GM12891 (cell line): ENCODE data around the gene KLHL7.

Experiments used
- POLR2A ChIP-seq: IDR thresholded peaks from 2 replicates; pipeline ENCODE4 v1.6.1; 2011; ENCODE audit warnings: low read depth, low read length, control low read depth
- POLR2AphosphoS5 ChIP-seq: IDR thresholded peaks from 2 replicates; pipeline ENCODE4 v1.6.1; 2011; ENCODE audit warnings: low read depth, low read length, control low read depth

DNA sequence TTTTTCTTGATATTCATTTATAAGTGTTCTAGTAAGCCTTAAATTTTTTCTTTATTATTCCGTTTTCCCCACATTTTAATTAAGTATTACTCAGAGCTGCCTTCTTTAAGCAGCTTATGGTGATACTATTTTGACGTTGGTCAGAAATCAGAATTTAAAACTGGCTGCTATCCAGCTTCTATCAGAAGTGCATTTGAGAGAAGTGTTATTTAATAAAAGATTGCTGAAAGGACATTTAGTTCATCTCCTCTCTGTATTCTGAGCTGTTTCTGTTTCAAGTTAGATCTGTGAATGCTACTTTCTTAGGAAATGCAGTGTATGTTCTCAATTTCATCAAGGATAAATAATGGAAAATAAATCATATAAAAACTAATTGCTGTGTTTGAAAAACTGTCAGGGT is 17.4 kb downstream of the KLHL7 start:
- TF ChIP-seq POLR2A (no peak), POLR2AphosphoS5 (no peak)
